ENCODE results near the gene CBLL1. TPM values are rescaled to one million over a fixed set of nuclear protein-coding genes. Genes with fewer than 3 reads are reported as not detected.

CBLL1 gene
- total RNA-seq, 1 donor from 2014 or later = 25.3 TPM

GRCh38 chr7:107744345-107744750 is 406 bp downstream of the CBLL1 start:
- H3K4me3 Mint-ChIP-seq = peak overlapping the region; percentile 97
- H3K36me3 Mint-ChIP-seq = no peaks in the 10 kb centered on the region
- peak overlapping the region; percentile 99 for H3K27ac Mint-ChIP-seq
- peaks cover 24% of the 10 kb centered on the region for H3K4me1 Mint-ChIP-seq
- peaks cover 18% of the 10 kb centered on the region for H3K27me3 Mint-ChIP-seq (ENCODE audit: low read depth)
- no peak for DNase-seq (ENCODE audit: low spot score in 2 of 2, unreplicated experiment in 2 of 2)
- no peak for TF ChIP-seq CTCF (IDR thresholded peaks at IDR 0.05; ENCODE audit: unreplicated experiment)
- H3K9me3 Mint-ChIP-seq = no peaks in the 10 kb centered on the region

- DNase-seq (ENCODE audit: low spot score in 2 of 2, unreplicated experiment in 2 of 2) = no peak
- H3K27ac Mint-ChIP-seq = peak overlapping the region; percentile 11
- H3K4me1 Mint-ChIP-seq = peaks cover 24% of the 10 kb centered on the region
- TF ChIP-seq CTCF (IDR thresholded peaks at IDR 0.05; ENCODE audit: unreplicated experiment) = no peak
- H3K36me3 Mint-ChIP-seq = peaks cover 6% of the 10 kb centered on the region
- peak overlapping the region; percentile 97 for H3K4me3 Mint-ChIP-seq
- H3K27me3 Mint-ChIP-seq (ENCODE audit: low read depth) = peaks cover 2% of the 10 kb centered on the region
- no peaks in the 10 kb centered on the region for H3K9me3 Mint-ChIP-seq
Measured at GRCh38 chr7:107746006-107746405, 2.1 kb downstream of the CBLL1 start.

- no peak for DNase-seq (ENCODE audit: low spot score in 2 of 2, unreplicated experiment in 2 of 2)
- no peak overlapping the region for H3K4me3 Mint-ChIP-seq
Measured at GRCh38 chr7:107751113-107751512, 7.2 kb downstream of the CBLL1 start.

GRCh38 chr7:107754642-107755041 is 10.7 kb downstream of the CBLL1 start:
- H3K4me1 Mint-ChIP-seq = no peaks in the 10 kb centered on the region
- H3K36me3 Mint-ChIP-seq = peaks cover 40% of the 10 kb centered on the region
- no peaks in the 10 kb centered on the region for H3K9me3 Mint-ChIP-seq
- no peaks in the 10 kb centered on the region for H3K27me3 Mint-ChIP-seq (ENCODE audit: low read depth)
- no peak overlapping the region for H3K4me3 Mint-ChIP-seq
- no peak overlapping the region for H3K27ac Mint-ChIP-seq
- no peak for DNase-seq (ENCODE audit: low spot score in 2 of 2, unreplicated experiment in 2 of 2)
- no peak for TF ChIP-seq CTCF (IDR thresholded peaks at IDR 0.05; ENCODE audit: unreplicated experiment)

More at GRCh38 chr7:107751113-107751512, 7.2 kb downstream of the CBLL1 start:
- no peak for TF ChIP-seq CTCF (IDR thresholded peaks at IDR 0.05; ENCODE audit: unreplicated experiment)
- Mint-ChIP-seq H3K36me3 (peaks cover 23% of the 10 kb centered on the region), H3K27me3 (ENCODE audit: low read depth) (no peaks in the 10 kb centered on the region), H3K27ac (no peak overlapping the region), H3K9me3 (no peaks in the 10 kb centered on the region), H3K4me1 (no peaks in the 10 kb centered on the region)

GRCh38 chr7:107758667-107759066 is 14.7 kb downstream of the CBLL1 start:
- DNase-seq (ENCODE audit: low spot score in 2 of 2, unreplicated experiment in 2 of 2) = no peak
- Mint-ChIP-seq H3K36me3 (peaks cover 26% of the 10 kb centered on the region), H3K27ac (no peak overlapping the region), H3K9me3 (no peaks in the 10 kb centered on the region), H3K27me3 (ENCODE audit: low read depth) (no peaks in the 10 kb centered on the region), H3K4me1 (no peaks in the 10 kb centered on the region), H3K4me3 (no peak overlapping the region)
- no peak for TF ChIP-seq CTCF (IDR thresholded peaks at IDR 0.05; ENCODE audit: unreplicated experiment)

- Mint-ChIP-seq H3K27ac (no peak overlapping the region), H3K36me3 (no peaks in the 10 kb centered on the region), H3K9me3 (no peaks in the 10 kb centered on the region), H3K27me3 (ENCODE audit: low read depth) (peaks cover 28% of the 10 kb centered on the region), H3K4me1 (no peaks in the 10 kb centered on the region), H3K4me3 (no peak overlapping the region)
- DNase-seq (ENCODE audit: low spot score in 2 of 2, unreplicated experiment in 2 of 2) = no peak
- TF ChIP-seq CTCF (IDR thresholded peaks at IDR 0.05; ENCODE audit: unreplicated experiment) = no peak
Measured at GRCh38 chr7:107767391-107767790, 23.4 kb downstream of the CBLL1 start.

Measured in mesothelial cell of epicardium (in vitro differentiated cells).